Lung (tissue), 12 donors: ENCODE measurements around the gene PNKD. TPM values are rescaled to one million over a fixed set of nuclear protein-coding genes. Genes with fewer than 3 reads are reported as not detected.

Source experiments
- ATAC-seq: fragments of 200-7000 bp; cut with Tn5 transposase; one replicate; pipeline ENCODE4 v1.9.1; 2020; ENCODE audit warnings: moderate number of reproducible peaks; ENCODE audit not compliant: insufficient read depth, low FRiP score
- DNase-seq, 3 donors: peaks; one replicate each; pipeline ENCODE4 v3.0.0-alpha.2; 2013 to 2017
- H3K27ac ChIP-seq, 2 donors: one replicate each; pipeline ENCODE4 v1.5.1; 2013; ENCODE audit warnings: mild to moderate bottlenecking in 2 of 2, moderate library complexity in 2 of 2, control low read depth in 1 of 2, inconsistent platforms in 1 of 2, low read depth in 1 of 2, low read length in 1 of 2
- H3K27me3 ChIP-seq, 3 donors: one replicate each; pipeline ENCODE4 v1.5.1; 2013; ENCODE audit warnings: low read length in 2 of 3; ENCODE audit not compliant: control insufficient read depth in 3 of 3, insufficient read depth in 3 of 3
- H3K36me3 ChIP-seq, 4 donors: one replicate each; pipeline ENCODE4 v1.5.1; 2013; ENCODE audit warnings: low read length in 4 of 4, mild to moderate bottlenecking in 1 of 4, moderate library complexity in 1 of 4; ENCODE audit not compliant: control insufficient read depth in 4 of 4, insufficient read depth in 4 of 4
- H3K4me1 ChIP-seq, 5 donors: one replicate each; pipeline ENCODE4 v1.5.1; 2013; ENCODE audit warnings: low read length in 5 of 5, mild to moderate bottlenecking in 2 of 5, moderate library complexity in 1 of 5; ENCODE audit not compliant: control insufficient read depth in 5 of 5, insufficient read depth in 5 of 5
- H3K4me3 ChIP-seq: one replicate; pipeline ENCODE4 v1.5.1; 2013; ENCODE audit warnings: mild to moderate bottlenecking, control low read depth, moderate library complexity
- H3K9ac ChIP-seq, 2 donors: one replicate each; pipeline ENCODE4 v1.5.1; 2013; ENCODE audit warnings: low read length in 2 of 2, control low read depth in 1 of 2; ENCODE audit not compliant: insufficient read depth in 1 of 2
- H3K9me3 ChIP-seq, 4 donors: one replicate each; pipeline ENCODE4 v1.5.1; 2013; ENCODE audit warnings: low read length in 3 of 4, mild to moderate bottlenecking in 1 of 4, moderate library complexity in 1 of 4; ENCODE audit not compliant: control insufficient read depth in 4 of 4, insufficient read depth in 3 of 4
- WGBS, 2 donors: extraction: QIAGEN DNeasy Blood & Tissue Kit; methylation state at CpG; one replicate each; pipeline ENCODE4 v1.1.7; 2013; 5-methylcytosine and 5-hydroxymethylcytosine counted together
- polyA plus RNA-seq, 2 donors: library from polyadenylated mRNA; stranded (reverse); fragments of 200-250 nt; gene quantifications; one replicate each; pipeline ENCODE4 v1.2.1, GENCODE V29; 2013
- total RNA-seq, 2 donors: library from RNA; depleted of rRNA in 1 of 2; stranded (reverse); fragments of >200 nt in 1 of 2; gene quantifications; one replicate each; pipeline ENCODE4 v1.2.1, GENCODE V29; 2014 to 2021
- TF ChIP-seq, protein P1 (sequence below): IDR thresholded peaks from 2 replicates; pipeline ENCODE4 v1.5.1; 2012; ENCODE audit warnings: mild to moderate bottlenecking; ENCODE audit errors: control extremely low read depth, extremely low read depth
- donor health status: control.
- donor health status: control.
- donor health status: Bipolar disorder and iron deficiency.
- donor health status: healthy.
- donor health status: DM: yes; HTN: yes; CAD: no.

PNKD gene
- total and polyA plus RNA-seq, 4 donors = 83.8 to 137 (median 114) TPM

DNA sequence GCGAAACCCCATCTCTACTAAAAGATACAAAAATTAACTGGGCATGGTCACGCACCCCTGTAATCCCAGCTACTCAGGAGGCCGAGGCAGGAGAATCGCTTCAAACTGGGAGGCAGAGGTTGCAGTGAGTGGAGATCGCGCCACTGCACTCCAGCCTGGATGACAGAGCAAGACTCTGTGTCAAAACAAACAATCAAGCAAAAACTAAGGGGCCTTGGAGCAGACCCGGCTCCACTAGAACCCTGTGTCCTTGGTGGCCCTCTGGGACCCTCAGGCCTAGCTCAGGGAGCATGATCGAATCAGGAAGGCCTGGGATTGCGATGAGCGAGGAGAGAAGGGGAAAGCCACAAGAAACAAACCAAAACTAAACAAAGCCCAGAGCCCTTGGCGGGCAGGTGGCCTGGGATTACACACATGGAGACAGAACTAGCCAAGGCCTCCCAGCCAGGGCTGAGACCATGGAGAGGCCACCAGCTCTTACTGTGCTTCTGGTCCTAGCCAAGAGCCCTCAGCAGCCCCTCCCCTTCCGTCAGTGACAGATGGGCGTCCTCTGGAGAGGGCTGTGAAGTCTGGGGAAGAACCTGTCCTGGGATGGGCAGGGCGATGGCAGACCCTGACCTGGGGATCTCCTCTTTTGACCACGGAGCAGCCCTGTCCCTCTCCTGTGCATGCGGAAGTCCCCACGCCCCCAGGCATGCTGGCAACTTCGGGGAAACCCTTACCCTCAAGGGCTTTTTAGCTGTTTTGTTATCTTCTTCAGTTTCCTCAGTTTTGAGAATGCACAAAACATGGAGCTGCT, 58.9 kb downstream of the PNKD start:
- Histone ChIP-seq H3K27me3 (no peaks in the 10 kb centered on the region), H3K4me3 (no peak overlapping the region), H3K9ac (no peak overlapping the region), H3K4me1 (peaks cover 0 to 50% (median 19%) of the 10 kb centered on the region in 5 donors), H3K36me3 (no peaks in the 10 kb centered on the region), H3K9me3 (no peaks in the 10 kb centered on the region), H3K27ac (peak overlapping the region in 1 of 2 donors; percentile 63)
- WGBS, 2 donors = 73% methylated on average over 18 of the region's 18 CpGs
- ATAC-seq (peak; percentile 45), DNase-seq (no peak)
- TF ChIP-seq, protein P1, sequence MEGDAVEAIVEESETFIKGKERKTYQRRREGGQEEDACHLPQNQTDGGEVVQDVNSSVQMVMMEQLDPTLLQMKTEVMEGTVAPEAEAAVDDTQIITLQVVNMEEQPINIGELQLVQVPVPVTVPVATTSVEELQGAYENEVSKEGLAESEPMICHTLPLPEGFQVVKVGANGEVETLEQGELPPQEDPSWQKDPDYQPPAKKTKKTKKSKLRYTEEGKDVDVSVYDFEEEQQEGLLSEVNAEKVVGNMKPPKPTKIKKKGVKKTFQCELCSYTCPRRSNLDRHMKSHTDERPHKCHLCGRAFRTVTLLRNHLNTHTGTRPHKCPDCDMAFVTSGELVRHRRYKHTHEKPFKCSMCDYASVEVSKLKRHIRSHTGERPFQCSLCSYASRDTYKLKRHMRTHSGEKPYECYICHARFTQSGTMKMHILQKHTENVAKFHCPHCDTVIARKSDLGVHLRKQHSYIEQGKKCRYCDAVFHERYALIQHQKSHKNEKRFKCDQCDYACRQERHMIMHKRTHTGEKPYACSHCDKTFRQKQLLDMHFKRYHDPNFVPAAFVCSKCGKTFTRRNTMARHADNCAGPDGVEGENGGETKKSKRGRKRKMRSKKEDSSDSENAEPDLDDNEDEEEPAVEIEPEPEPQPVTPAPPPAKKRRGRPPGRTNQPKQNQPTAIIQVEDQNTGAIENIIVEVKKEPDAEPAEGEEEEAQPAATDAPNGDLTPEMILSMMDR = no peak

- no peak overlapping the region for H3K4me3 ChIP-seq
- H3K9ac ChIP-seq = no peak overlapping the region
- no peaks in the 10 kb centered on the region for H3K27me3 ChIP-seq
- H3K27ac ChIP-seq = peak overlapping the region in 1 of 2 donors; percentile 63
- ATAC-seq (peak; percentile 59), DNase-seq (no peak)
- TF ChIP-seq, protein P1 = no peak
- H3K36me3 ChIP-seq = no peaks in the 10 kb centered on the region
- 56 to 58% methylated on average over 8 of the region's 8 CpGs for WGBS, 2 donors
- H3K4me1 ChIP-seq = peaks cover 0 to 45% (median 19%) of the 10 kb centered on the region in 5 donors
- H3K9me3 ChIP-seq = no peaks in the 10 kb centered on the region
These were observed 59.7 kb downstream of the PNKD start for GRCh38 chr2:218329826-218330593.

- TF ChIP-seq, protein P1 = no peak
- peaks cover 0 to 42% (median 19%) of the 10 kb centered on the region in 5 donors for H3K4me1 ChIP-seq
- H3K9me3 ChIP-seq = no peaks in the 10 kb centered on the region
- ATAC-seq (no peak), DNase-seq (no peak)
- H3K27ac ChIP-seq = no peak overlapping the region
- 65 to 78% methylated on average over 8 of the region's 8 CpGs for WGBS, 2 donors
- H3K27me3 ChIP-seq = no peaks in the 10 kb centered on the region
- no peak overlapping the region for H3K4me3 ChIP-seq
- H3K36me3 ChIP-seq = no peaks in the 10 kb centered on the region
- no peak overlapping the region for H3K9ac ChIP-seq
These were observed 61.4 kb downstream of the PNKD start for GRCh38 chr2:218331745-218332144.
